Smooth muscle cell (in vitro differentiated cells): ENCODE measurements around the gene NPB. TPM values are rescaled to one million over a fixed set of nuclear protein-coding genes. Genes with fewer than 3 reads are reported as not detected.
A peak's percentile ranks its signal among the peaks of the same experiment; 100 is the strongest.

Experiments
- DNase-seq: peaks from one replicate; lab custom pipeline; 2025; ENCODE audit not compliant: unreplicated experiment; lab: John Stamatoyannopoulos, UW
- H2AFZ ChIP-seq: fragments of 200-600 bp; sonication (generic); 2 replicates; pipeline ENCODE4 v1.6.0; 2016; ENCODE audit warnings: antibody characterized with exemption, low read depth, mild to moderate bottlenecking
- H3F3A ChIP-seq: fragments of 200-600 bp; sonication (generic); 2 replicates; pipeline ENCODE4 v1.6.0; 2017; ENCODE audit warnings: antibody characterized with exemption, low read depth
- H3K27ac ChIP-seq: fragments of 200-600 bp; sonication (generic); 2 replicates; pipeline ENCODE4 v1.5.1; 2016; ENCODE audit warnings: low read depth, mild to moderate bottlenecking
- H3K27me3 ChIP-seq: fragments of 200-600 bp; sonication (generic); 2 replicates; pipeline ENCODE4 v1.6.1; 2016; ENCODE audit warnings: low read depth, mild to moderate bottlenecking
- H3K36me3 ChIP-seq: fragments of 200-600 bp; sonication (generic); 2 replicates; pipeline ENCODE4 v1.5.1; 2016; ENCODE audit warnings: low read depth
- H3K4me1 ChIP-seq: fragments of 200-600 bp; sonication (generic); 2 replicates; pipeline ENCODE4 v1.5.1; 2016; ENCODE audit warnings: low read depth
- H3K4me2 ChIP-seq: fragments of 200-600 bp; sonication (generic); 2 replicates; pipeline ENCODE4 v1.6.0; 2016; ENCODE audit warnings: mild to moderate bottlenecking
- H3K4me3 ChIP-seq: fragments of 200-600 bp; sonication (generic); 2 replicates; pipeline ENCODE4 v1.5.1; 2016; ENCODE audit warnings: mild to moderate bottlenecking
- H3K79me2 ChIP-seq: fragments of 200-600 bp; sonication (generic); 2 replicates; pipeline ENCODE4 v1.6.0; 2016; ENCODE audit warnings: low read depth, mild to moderate bottlenecking
- H3K9ac ChIP-seq: fragments of 200-600 bp; sonication (generic); 2 replicates; pipeline ENCODE4 v1.6.0; 2016; ENCODE audit warnings: low read depth
- H3K9me3 ChIP-seq: fragments of 200-600 bp; sonication (generic); replicated peaks from 2 replicates; pipeline ENCODE4 v1.5.1; 2016; ENCODE audit warnings: low read depth
- H4K20me1 ChIP-seq: fragments of 200-600 bp; sonication (generic); 2 replicates; pipeline ENCODE4 v1.6.0; 2016; ENCODE audit warnings: low read depth
- WGBS: methylation state at CpG from one replicate; pipeline ENCODE4 v1.1.7; 2016; ENCODE audit warnings: low lambda C conversion rate; 5-methylcytosine and 5-hydroxymethylcytosine counted together
- polyA plus RNA-seq: library from polyadenylated mRNA; unstranded; fragments of >200 nt; fragmentation: Nextera tagmentation; extraction: Ambion mirVana; gene quantifications from 2 replicates; pipeline ENCODE4 v1.2.1, GENCODE V29; 2016
- total RNA-seq: library from RNA; depleted of rRNA; stranded (reverse); fragments of >200 nt; gene quantifications from 2 replicates; pipeline ENCODE4 v1.2.3, GENCODE V29; 2014
- TF ChIP-seq, protein P1 (sequence below): fragments of 200-600 bp; sonication (generic); IDR thresholded peaks from 2 replicates; pipeline ENCODE4 v1.5.1; 2017; ENCODE audit warnings: borderline replicate concordance, mild to moderate bottlenecking, antibody characterized with exemption; ENCODE audit not compliant: insufficient read depth, poor library complexity, severe bottlenecking

NPB gene
- total and polyA plus RNA-seq, 2 experiments from 2014 or later, result 7.9 to 14.4 TPM

GRCh38 chr17:81867991-81868673 is 33.9 kb upstream of the NPB start:
- peak overlapping the region; percentile 78 for H3K27ac ChIP-seq
- WGBS, result 36% methylated on average over 25 of the region's 28 CpGs

DNA sequence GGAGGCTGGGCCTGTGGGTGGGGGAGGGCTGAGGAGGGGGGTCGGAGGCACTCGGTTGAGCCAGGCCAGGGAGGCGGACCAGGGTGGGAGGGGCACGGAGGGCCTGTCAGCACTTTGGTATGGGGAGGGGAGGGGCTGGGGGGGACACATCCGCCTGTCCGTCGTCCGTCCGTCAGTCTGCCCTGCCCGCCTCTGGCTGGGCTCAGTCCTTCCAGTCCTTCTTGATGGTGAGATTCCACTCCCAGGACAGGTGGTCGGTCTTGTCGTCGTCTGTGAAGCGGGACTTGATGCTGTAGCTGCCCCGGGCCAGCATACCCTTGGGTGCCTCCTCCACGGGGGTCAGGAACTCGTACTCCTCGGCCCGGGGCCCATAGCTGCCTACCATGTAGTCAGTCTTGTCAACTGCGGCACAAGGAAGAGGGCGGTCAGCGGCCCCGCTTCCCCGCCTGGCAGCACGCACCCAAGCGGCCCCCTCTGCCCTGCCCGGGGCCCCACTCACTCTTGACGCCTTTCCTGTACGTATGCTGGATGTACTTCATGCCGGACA is 33.3 kb upstream of the NPB start:
- H3K9me3 ChIP-seq, result no peaks in the 10 kb centered on the region
- peak overlapping the region; percentile 85 for H3K4me2 ChIP-seq
- H4K20me1 ChIP-seq, result peaks cover 68% of the 10 kb centered on the region
- H3K4me3 ChIP-seq, result no peak overlapping the region
- H3K27ac ChIP-seq, result peak overlapping the region; percentile 78
- peaks cover 29% of the 10 kb centered on the region for H3K4me1 ChIP-seq
- H2AFZ ChIP-seq, result no peak overlapping the region
- no peaks in the 10 kb centered on the region for H3K36me3 ChIP-seq
- peaks cover 41% of the 10 kb centered on the region for H3K79me2 ChIP-seq
- 47% methylated on average over 29 of the region's 30 CpGs for WGBS
- peak; percentile 51 for DNase-seq
- H3K27me3 ChIP-seq, result no peaks in the 10 kb centered on the region
- H3F3A ChIP-seq, result peaks cover 48% of the 10 kb centered on the region
- H3K9ac ChIP-seq, result no peak overlapping the region
- TF ChIP-seq, protein P1, sequence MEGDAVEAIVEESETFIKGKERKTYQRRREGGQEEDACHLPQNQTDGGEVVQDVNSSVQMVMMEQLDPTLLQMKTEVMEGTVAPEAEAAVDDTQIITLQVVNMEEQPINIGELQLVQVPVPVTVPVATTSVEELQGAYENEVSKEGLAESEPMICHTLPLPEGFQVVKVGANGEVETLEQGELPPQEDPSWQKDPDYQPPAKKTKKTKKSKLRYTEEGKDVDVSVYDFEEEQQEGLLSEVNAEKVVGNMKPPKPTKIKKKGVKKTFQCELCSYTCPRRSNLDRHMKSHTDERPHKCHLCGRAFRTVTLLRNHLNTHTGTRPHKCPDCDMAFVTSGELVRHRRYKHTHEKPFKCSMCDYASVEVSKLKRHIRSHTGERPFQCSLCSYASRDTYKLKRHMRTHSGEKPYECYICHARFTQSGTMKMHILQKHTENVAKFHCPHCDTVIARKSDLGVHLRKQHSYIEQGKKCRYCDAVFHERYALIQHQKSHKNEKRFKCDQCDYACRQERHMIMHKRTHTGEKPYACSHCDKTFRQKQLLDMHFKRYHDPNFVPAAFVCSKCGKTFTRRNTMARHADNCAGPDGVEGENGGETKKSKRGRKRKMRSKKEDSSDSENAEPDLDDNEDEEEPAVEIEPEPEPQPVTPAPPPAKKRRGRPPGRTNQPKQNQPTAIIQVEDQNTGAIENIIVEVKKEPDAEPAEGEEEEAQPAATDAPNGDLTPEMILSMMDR, result no peak

More at GRCh38 chr17:81867991-81868673, 33.9 kb upstream of the NPB start:
- H3F3A ChIP-seq, result peaks cover 52% of the 10 kb centered on the region
- H3K9me3 ChIP-seq, result no peaks in the 10 kb centered on the region
- no peaks in the 10 kb centered on the region for H3K36me3 ChIP-seq
- H3K4me2 ChIP-seq, result peak overlapping the region; percentile 69
- no peak overlapping the region for H3K9ac ChIP-seq
- DNase-seq, result no peak
- H3K4me1 ChIP-seq, result peaks cover 31% of the 10 kb centered on the region
- peaks cover 74% of the 10 kb centered on the region for H4K20me1 ChIP-seq
- peaks cover 47% of the 10 kb centered on the region for H3K79me2 ChIP-seq
- no peak overlapping the region for H3K4me3 ChIP-seq
- H3K27me3 ChIP-seq, result no peaks in the 10 kb centered on the region
- TF ChIP-seq, protein P1, result no peak
- no peak overlapping the region for H2AFZ ChIP-seq

DNA sequence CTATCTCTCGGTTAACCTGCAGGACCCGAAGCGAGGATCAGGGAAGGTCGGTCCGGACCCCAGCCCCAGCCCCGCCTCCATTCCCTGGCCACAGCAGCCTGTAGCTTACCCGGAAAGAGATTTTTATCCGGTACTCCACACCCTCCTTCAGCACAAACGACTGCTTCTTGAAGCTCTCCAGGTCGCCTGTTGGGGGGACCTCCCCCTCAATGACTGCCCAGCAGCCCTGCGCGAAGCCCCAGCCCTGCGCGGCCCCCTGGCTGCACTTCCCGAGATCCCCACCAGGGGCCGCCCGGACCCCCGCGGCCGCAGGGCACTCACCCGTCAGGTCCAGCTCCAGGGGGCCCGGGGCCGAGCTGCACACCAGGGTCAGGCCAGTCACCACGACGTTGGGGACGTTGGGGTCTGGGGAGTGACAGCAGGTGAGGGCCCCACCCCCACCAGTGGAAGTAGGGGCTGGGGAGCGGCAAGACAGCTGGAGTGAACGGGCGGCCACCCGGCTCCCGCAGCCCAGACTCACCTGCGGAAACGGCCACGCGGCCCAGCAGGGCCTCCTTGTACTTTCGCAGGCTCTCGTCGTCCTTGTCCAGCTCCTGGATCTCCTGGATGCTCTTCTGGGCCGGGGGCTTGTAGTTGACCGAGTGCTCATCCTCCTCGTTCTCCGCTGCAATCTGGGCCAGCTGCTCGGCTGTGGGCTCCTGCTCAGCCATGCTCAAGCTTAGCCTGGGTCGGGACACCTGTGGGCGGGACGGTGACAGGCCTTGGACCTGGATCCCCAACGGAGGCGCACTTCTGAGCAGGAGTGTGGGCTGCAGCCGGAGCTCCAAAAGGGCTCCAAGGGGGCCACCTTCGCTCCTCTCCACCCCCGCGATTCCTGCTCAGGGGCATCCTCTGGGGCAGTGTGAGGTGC is 32.6 kb upstream of the NPB start:
- peak; percentile 51 for DNase-seq
- no peak overlapping the region for H2AFZ ChIP-seq
- 35% methylated on average over 52 of the region's 52 CpGs for WGBS

More for the DNA sequence above, 32.6 kb upstream of the NPB start:
- Histone ChIP-seq H3K27ac (peak overlapping the region; percentile 78), H3K9me3 (no peaks in the 10 kb centered on the region), H3K36me3 (no peaks in the 10 kb centered on the region), H3F3A (peaks cover 40% of the 10 kb centered on the region), H3K27me3 (no peaks in the 10 kb centered on the region), H3K9ac (no peak overlapping the region), H3K4me2 (peak overlapping the region; percentile 85), H3K79me2 (peaks cover 34% of the 10 kb centered on the region), H3K4me1 (peaks cover 29% of the 10 kb centered on the region), H3K4me3 (peak overlapping the region; percentile 72), H4K20me1 (peaks cover 61% of the 10 kb centered on the region)
- TF ChIP-seq, protein P1, result peak; percentile 96
